GM23248 (cell line): ENCODE data around the gene CFAP157. TPM values are rescaled to one million over a fixed set of nuclear protein-coding genes. Genes with fewer than 3 reads are reported as not detected.
A peak's percentile ranks its signal among the peaks of the same experiment; 100 is the strongest.

Experiments used
- DNase-seq: peaks from one replicate; pipeline ENCODE4 v3.0.0-alpha.2; 2015
- H2AFZ ChIP-seq: fragments of 200-600 bp; sonication (generic); 2 replicates; pipeline ENCODE4 v1.6.1; 2016; ENCODE audit warnings: antibody characterized with exemption
- H3F3A ChIP-seq: fragments of 200-600 bp; sonication (generic); 2 replicates; pipeline ENCODE4 v1.6.1; 2016; ENCODE audit warnings: mild to moderate bottlenecking, antibody characterized with exemption, mixed run types; ENCODE audit not compliant: insufficient read depth
- H3K27ac ChIP-seq: fragments of 200-600 bp; sonication (generic); 2 replicates; pipeline ENCODE4 v1.5.1; 2016; ENCODE audit warnings: mild to moderate bottlenecking
- H3K27me3 ChIP-seq: fragments of 200-600 bp; sonication (generic); replicated peaks from 2 replicates; pipeline ENCODE4 v1.6.1; 2016; ENCODE audit warnings: mild to moderate bottlenecking; ENCODE audit not compliant: insufficient read depth
- H3K36me3 ChIP-seq: fragments of 200-600 bp; sonication (generic); 2 replicates; pipeline ENCODE4 v1.6.1; 2016; ENCODE audit warnings: low read depth, mild to moderate bottlenecking
- H3K4me1 ChIP-seq: fragments of 200-600 bp; sonication (generic); 2 replicates; pipeline ENCODE4 v1.6.1; 2016; ENCODE audit warnings: mild to moderate bottlenecking; ENCODE audit not compliant: insufficient read depth
- H3K4me2 ChIP-seq: fragments of 200-600 bp; sonication (generic); one replicate; pipeline ENCODE4 v1.6.1; 2016; ENCODE audit warnings: mild to moderate bottlenecking; ENCODE audit not compliant: unreplicated experiment
- H3K4me3 ChIP-seq: fragments of 200-600 bp; sonication (generic); 2 replicates; pipeline ENCODE4 v1.5.1; 2016; ENCODE audit warnings: mild to moderate bottlenecking
- H3K79me2 ChIP-seq: fragments of 200-600 bp; sonication (generic); 2 replicates; pipeline ENCODE4 v1.6.1; 2016; ENCODE audit warnings: mild to moderate bottlenecking; ENCODE audit not compliant: insufficient read depth
- H3K9ac ChIP-seq: fragments of 200-600 bp; sonication (generic); 2 replicates; pipeline ENCODE4 v1.6.1; 2016; ENCODE audit warnings: mild to moderate bottlenecking
- H3K9me2 ChIP-seq: fragments of 200-600 bp; sonication (generic); 2 replicates; pipeline ENCODE4 v1.6.1; 2016; ENCODE audit warnings: mixed run types, mild to moderate bottlenecking, moderate library complexity; ENCODE audit not compliant: insufficient read depth
- H3K9me3 ChIP-seq: fragments of 200-600 bp; sonication (generic); one replicate; pipeline ENCODE4 v1.6.1; 2017; ENCODE audit warnings: low read depth
- H4K20me1 ChIP-seq: fragments of 200-600 bp; sonication (generic); 2 replicates; pipeline ENCODE4 v1.6.0; 2016; ENCODE audit not compliant: insufficient read depth
- EZH2 ChIP-seq: fragments of 200-600 bp; sonication (generic); IDR thresholded peaks from 2 replicates; pipeline ENCODE4 v1.6.1; 2018; ENCODE audit warnings: antibody characterized with exemption, mild to moderate bottlenecking; ENCODE audit not compliant: insufficient read depth, poor library complexity, severe bottlenecking
- EZH2phosphoT487 ChIP-seq: fragments of 200-600 bp; sonication (generic); IDR thresholded peaks from 2 replicates; pipeline ENCODE4 v1.6.1; 2018; ENCODE audit warnings: antibody characterized with exemption, moderate library complexity, mild to moderate bottlenecking, low read depth; ENCODE audit not compliant: insufficient read depth
- WGBS, 2 experiments: methylation state at CpG; one replicate each; pipeline ENCODE4 v1.1.6; 2015 to 2017; ENCODE audit warnings: low lambda C conversion rate in 2 of 2, low coverage in 1 of 2; ENCODE audit errors: missing lambda C conversion rate in 2 of 2; 5-methylcytosine and 5-hydroxymethylcytosine counted together
- in situ Hi-C: fragments of 300-500 bp; cut with MboI; formaldehyde crosslinking; loops from 2 replicates; pipeline ENCODE4 v1.15.0; 2020
- polyA plus RNA-seq: library from polyadenylated mRNA; unstranded; fragments of >200 nt; fragmentation: Nextera tagmentation; extraction: Ambion mirVana; gene quantifications from 2 replicates; pipeline ENCODE4 v1.2.1, GENCODE V29; 2016
- total RNA-seq: library from RNA; depleted of rRNA; stranded (reverse); fragments of >200 nt; shearing (Covaris generic); gene quantifications from 2 replicates; pipeline ENCODE4 v1.2.3, GENCODE V29; 2014

Gene CFAP157
- total and polyA plus RNA-seq, 2 experiments from 2014 or later, result 0.55 TPM; not detected in 1

GRCh38 chr9:127682351-127683136 lies 24.2 kb upstream of the CFAP157 start:
- no peak for DNase-seq
- Histone ChIP-seq H3K27ac (peak overlapping the region; percentile 87; the same call in 1 of the 2 replicates), H3K36me3 (peaks cover 14% of the 10 kb centered on the region; the same call in 1 of the 2 replicates)

DNA sequence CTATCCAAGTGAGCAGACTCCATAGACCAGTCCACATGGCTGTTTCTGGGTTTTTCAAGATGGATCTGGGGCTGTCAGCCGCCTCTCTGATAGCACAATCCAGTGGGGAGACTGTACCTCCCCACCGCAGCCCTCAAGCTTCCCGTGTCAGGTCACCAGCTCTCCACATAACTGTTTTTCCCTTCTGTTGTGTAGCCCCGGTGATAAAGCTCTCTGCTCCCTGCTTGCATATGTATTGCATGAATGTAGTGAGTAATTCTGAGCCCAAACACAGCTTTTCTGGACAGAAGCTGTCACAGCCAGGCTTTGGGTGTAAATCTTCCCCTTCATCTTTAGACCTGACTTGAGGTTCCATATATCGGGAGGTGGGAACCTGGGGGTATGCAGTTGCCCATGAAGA lies 23.1 kb upstream of the CFAP157 start:
- Histone ChIP-seq H3K27ac (peak overlapping the region; percentile 87), H3F3A (peaks cover 15% of the 10 kb centered on the region; the same call in 1 of the 2 replicates), H3K4me3 (no peak overlapping the region), H3K79me2 (no peaks in the 10 kb centered on the region), H3K27me3 (no peaks in the 10 kb centered on the region), H3K9me2 (no peaks in the 10 kb centered on the region), H3K4me2 (peak overlapping the region; percentile 28), H4K20me1 (no peaks in the 10 kb centered on the region), H3K9me3 (no peaks in the 10 kb centered on the region), H3K36me3 (peaks cover 14% of the 10 kb centered on the region; the same call in 1 of the 2 replicates), H3K4me1 (peaks cover 11% of the 10 kb centered on the region), H3K9ac (peak overlapping the region; percentile 66), H2AFZ (no peak overlapping the region)
- in situ Hi-C loops, result no loop called here
- no peak for TF ChIP-seq EZH2phosphoT487
- no peak for TF ChIP-seq EZH2
- DNase-seq, result peak; percentile 85
- WGBS, 2 experiments, result 85 to 87% methylated on average over 5 of the region's 5 CpGs

More at GRCh38 chr9:127682351-127683136, 24.2 kb upstream of the CFAP157 start:
- 96% methylated on average over 23 of the region's 23 CpGs for WGBS, 2 experiments
- Histone ChIP-seq H2AFZ (no peak overlapping the region), H3K9me2 (no peaks in the 10 kb centered on the region), H3K79me2 (no peaks in the 10 kb centered on the region), H3K4me2 (no peak overlapping the region), H3K9me3 (no peaks in the 10 kb centered on the region), H3K4me1 (peaks cover 11% of the 10 kb centered on the region), H3F3A (peaks cover 15% of the 10 kb centered on the region; the same call in 1 of the 2 replicates), H3K27me3 (no peaks in the 10 kb centered on the region), H4K20me1 (no peaks in the 10 kb centered on the region), H3K9ac (no peak overlapping the region), H3K4me3 (no peak overlapping the region)
- in situ Hi-C loops, result no loop called here
- TF ChIP-seq EZH2phosphoT487 (no peak), EZH2 (no peak)

GRCh38 chr9:127684576-127684975 lies 22.2 kb upstream of the CFAP157 start:
- Histone ChIP-seq H3K9me3 (no peaks in the 10 kb centered on the region), H3K36me3 (peaks cover 9% of the 10 kb centered on the region; the same call in 1 of the 2 replicates), H3K9me2 (no peaks in the 10 kb centered on the region), H3K4me1 (peaks cover 11% of the 10 kb centered on the region), H2AFZ (no peak overlapping the region), H3K9ac (peak overlapping the region; percentile 58), H3K27me3 (no peaks in the 10 kb centered on the region), H3K79me2 (no peaks in the 10 kb centered on the region), H3K4me3 (no peak overlapping the region), H3K27ac (peak overlapping the region; percentile 87), H3F3A (peaks cover 15% of the 10 kb centered on the region; the same call in 1 of the 2 replicates), H4K20me1 (no peaks in the 10 kb centered on the region), H3K4me2 (peak overlapping the region; percentile 28)
- peak; percentile 85 for DNase-seq
- 56 to 58% methylated on average over 4 of the region's 4 CpGs for WGBS, 2 experiments
- TF ChIP-seq EZH2phosphoT487 (no peak), EZH2 (no peak)
- in situ Hi-C loops, result no loop called here

- Histone ChIP-seq H3K4me2 (no peak overlapping the region), H3F3A (peaks cover 15% of the 10 kb centered on the region; the same call in 1 of the 2 replicates), H3K4me1 (peaks cover 11% of the 10 kb centered on the region), H3K27me3 (no peaks in the 10 kb centered on the region), H2AFZ (no peak overlapping the region), H3K36me3 (0 out of 2 replicates have a peak, but pooled peaks cover 4% of the 10 kb centered on the region), H3K79me2 (no peaks in the 10 kb centered on the region), H3K9me2 (no peaks in the 10 kb centered on the region), H3K9ac (no peak overlapping the region), H4K20me1 (no peaks in the 10 kb centered on the region), H3K9me3 (no peaks in the 10 kb centered on the region), H3K4me3 (no peak overlapping the region), H3K27ac (no peak overlapping the region)
- DNase-seq, result no peak
- WGBS, 2 experiments, result 70 to 83% methylated on average over 6 of the region's 6 CpGs
- TF ChIP-seq EZH2phosphoT487 (no peak), EZH2 (no peak)
- in situ Hi-C loops, result no loop called here
These were observed 20.1 kb upstream of the CFAP157 start for GRCh38 chr9:127686461-127687393.
